Measurements from ENCODE around the gene TCF19.

DNA sequence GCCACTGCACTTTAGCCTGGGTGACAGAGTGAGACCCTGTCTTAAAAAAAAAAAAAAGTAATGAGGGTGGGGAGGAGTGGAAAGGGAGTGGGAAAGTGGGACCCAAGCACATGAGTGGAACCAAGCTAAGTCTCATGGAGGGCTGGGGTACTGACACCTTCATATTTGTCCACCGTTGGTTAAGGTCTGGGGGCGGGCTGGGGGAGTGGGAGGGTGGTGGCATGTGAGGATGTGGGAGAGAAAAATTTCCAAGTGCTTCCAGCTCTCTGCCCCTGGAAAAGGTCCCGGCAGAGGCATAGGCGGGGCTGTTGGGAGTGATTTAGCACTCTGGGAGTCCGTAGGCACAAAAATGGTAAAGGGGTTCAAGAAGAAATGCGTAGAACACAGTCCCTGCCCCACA, 25.6 kb upstream of the TCF19 start:
- TF ChIP-seq POLR2AphosphoS5 (IDR thresholded peaks at IDR 0.05) (no peak), EP300 (IDR thresholded peaks at IDR 0.05) (no peak)
- TF ChIP-seq, protein P1, sequence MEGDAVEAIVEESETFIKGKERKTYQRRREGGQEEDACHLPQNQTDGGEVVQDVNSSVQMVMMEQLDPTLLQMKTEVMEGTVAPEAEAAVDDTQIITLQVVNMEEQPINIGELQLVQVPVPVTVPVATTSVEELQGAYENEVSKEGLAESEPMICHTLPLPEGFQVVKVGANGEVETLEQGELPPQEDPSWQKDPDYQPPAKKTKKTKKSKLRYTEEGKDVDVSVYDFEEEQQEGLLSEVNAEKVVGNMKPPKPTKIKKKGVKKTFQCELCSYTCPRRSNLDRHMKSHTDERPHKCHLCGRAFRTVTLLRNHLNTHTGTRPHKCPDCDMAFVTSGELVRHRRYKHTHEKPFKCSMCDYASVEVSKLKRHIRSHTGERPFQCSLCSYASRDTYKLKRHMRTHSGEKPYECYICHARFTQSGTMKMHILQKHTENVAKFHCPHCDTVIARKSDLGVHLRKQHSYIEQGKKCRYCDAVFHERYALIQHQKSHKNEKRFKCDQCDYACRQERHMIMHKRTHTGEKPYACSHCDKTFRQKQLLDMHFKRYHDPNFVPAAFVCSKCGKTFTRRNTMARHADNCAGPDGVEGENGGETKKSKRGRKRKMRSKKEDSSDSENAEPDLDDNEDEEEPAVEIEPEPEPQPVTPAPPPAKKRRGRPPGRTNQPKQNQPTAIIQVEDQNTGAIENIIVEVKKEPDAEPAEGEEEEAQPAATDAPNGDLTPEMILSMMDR (IDR thresholded peaks at IDR 0.05): no peak

Data from upper lobe of left lung (tissue), 4 donors.